Thyroid gland (tissue), 4 donors: ENCODE measurements around the gene TMEM209. TPM values are rescaled to one million over a fixed set of nuclear protein-coding genes. Genes with fewer than 3 reads are reported as not detected.

Source experiments
- DNase-seq, 2 donors: peaks; one replicate each; pipeline ENCODE4 v3.0.0-alpha.2; 2019
- H3K27ac ChIP-seq, 3 donors: fragments of 200-600 bp; sonication (generic); 1 replicate in 2 of 3; 2 replicates in 1 of 3; pipeline ENCODE4 v1.5.1; 2016 to 2019; ENCODE audit warnings: mild to moderate bottlenecking in 1 of 3, moderate library complexity in 1 of 3
- H3K27me3 ChIP-seq: fragments of 200-600 bp; sonication (generic); one replicate; pipeline ENCODE4 v1.5.1; 2019
- H3K36me3 ChIP-seq, 2 donors: fragments of 200-600 bp; sonication (generic); one replicate each; pipeline ENCODE4 v1.5.1; 2016 to 2019
- H3K4me1 ChIP-seq, 2 donors: fragments of 200-600 bp; sonication (generic); one replicate each; pipeline ENCODE4 v1.5.1; 2017 to 2019
- H3K4me3 ChIP-seq, 3 donors: fragments of 200-600 bp; sonication (generic); replicated peaks in 1 of 3; 1 replicate in 2 of 3; 2 replicates in 1 of 3; pipeline ENCODE4 v1.5.1; 2016; ENCODE audit warnings: mild to moderate bottlenecking in 1 of 3
- H3K9me3 ChIP-seq: fragments of 200-600 bp; sonication (generic); one replicate; pipeline ENCODE4 v1.5.1; 2017
- CTCF ChIP-seq, 6 experiments: fragments of 200-600 bp in 3 of 6; fragments of 450-650 bp in 3 of 6; sonication (generic) in 3 of 6; IDR thresholded peaks; one replicate each; pipeline ENCODE4 v1.5.1; 2016 to 2019; ENCODE audit warnings: antibody characterized with exemption in 6 of 6, mild to moderate bottlenecking in 2 of 6, inconsistent platforms in 1 of 6, moderate library complexity in 1 of 6
- POLR2A ChIP-seq, 2 donors: fragments of 450-650 bp; IDR thresholded peaks; one replicate each; pipeline ENCODE4 v1.6.1; 2017; ENCODE audit warnings: antibody characterized with exemption in 2 of 2, mild to moderate bottlenecking in 2 of 2, moderate library complexity in 1 of 2
- WGBS, 2 donors: methylation state at CpG; one replicate each; pipeline ENCODE4 v1.1.5; 2017; 5-methylcytosine and 5-hydroxymethylcytosine counted together
- intact Hi-C: fragments of 100-400 bp; cut with DNase I; formaldehyde crosslinking; loops from one replicate; pipeline ENCODE4 v1.15.1; 2023
- total RNA-seq, 4 donors: library from RNA; depleted of rRNA; stranded (reverse); fragments of >200 nt; gene quantifications; one replicate each; pipeline ENCODE4 v1.2.3, GENCODE V29; 2016

Gene TMEM209
- total RNA-seq, 4 donors from 2014 or later = 19.5 to 28.0 (median 24.5) TPM

GRCh38 chr7:130154501-130155317 is 50.5 kb downstream of the TMEM209 start:
- peaks cover 7 to 21% of the 10 kb centered on the region in 2 donors for H3K4me1 ChIP-seq
- peak in 1 of 2 donors; percentile 77 for DNase-seq
- no peaks in the 10 kb centered on the region for H3K9me3 ChIP-seq
- TF ChIP-seq CTCF (IDR thresholded peaks at IDR 0.05) = peak in 1 of 6 experiments; percentile 2
- no peak for TF ChIP-seq POLR2A (IDR thresholded peaks at IDR 0.05)
- no peak overlapping the region for H3K4me3 ChIP-seq
- H3K27me3 ChIP-seq = no peaks in the 10 kb centered on the region
- H3K36me3 ChIP-seq = no peaks in the 10 kb centered on the region
- intact Hi-C loops = no loop called here
- H3K27ac ChIP-seq = peak overlapping the region in 2 of 3 donors; percentile 47 to 67
- 64 to 83% methylated on average over 21 to 27 of the region's 31 CpGs for WGBS, 2 donors

DNA sequence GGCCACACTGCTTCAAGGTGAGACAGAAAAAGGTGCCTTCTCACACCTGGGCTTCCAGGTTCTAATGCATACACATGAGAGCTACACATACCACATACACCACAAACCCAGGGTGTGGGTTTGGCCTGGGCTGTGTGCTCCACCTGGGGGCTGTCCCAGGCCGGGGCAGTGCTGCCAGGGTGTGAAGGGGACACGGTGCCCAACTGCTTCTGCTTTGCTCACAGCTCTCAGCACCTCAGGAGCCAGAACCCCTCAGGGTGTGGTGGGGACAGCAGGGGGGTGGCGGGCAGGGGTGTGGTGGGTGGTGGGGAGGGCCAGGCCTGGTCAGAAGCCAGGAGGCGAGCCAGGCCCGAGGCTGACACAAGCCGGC is 51.1 kb downstream of the TMEM209 start:
- intact Hi-C loops = no loop called here
- TF ChIP-seq CTCF (IDR thresholded peaks at IDR 0.05) (peak in 2 of 6 experiments; percentile 5 to 10), POLR2A (IDR thresholded peaks at IDR 0.05) (no peak)
- peak in 1 of 2 donors; percentile 82 for DNase-seq
- H3K4me3 ChIP-seq = no peak overlapping the region
- H3K27ac ChIP-seq = peak overlapping the region; percentile 3 to 67 (median 47)
- no peaks in the 10 kb centered on the region for H3K36me3 ChIP-seq
- no CpG with 5 or more reads among the region's 6 CpGs for WGBS, 2 donors
- H3K9me3 ChIP-seq = no peaks in the 10 kb centered on the region
- peaks cover 13 to 27% of the 10 kb centered on the region in 2 donors for H3K4me1 ChIP-seq
- no peaks in the 10 kb centered on the region for H3K27me3 ChIP-seq

DNA sequence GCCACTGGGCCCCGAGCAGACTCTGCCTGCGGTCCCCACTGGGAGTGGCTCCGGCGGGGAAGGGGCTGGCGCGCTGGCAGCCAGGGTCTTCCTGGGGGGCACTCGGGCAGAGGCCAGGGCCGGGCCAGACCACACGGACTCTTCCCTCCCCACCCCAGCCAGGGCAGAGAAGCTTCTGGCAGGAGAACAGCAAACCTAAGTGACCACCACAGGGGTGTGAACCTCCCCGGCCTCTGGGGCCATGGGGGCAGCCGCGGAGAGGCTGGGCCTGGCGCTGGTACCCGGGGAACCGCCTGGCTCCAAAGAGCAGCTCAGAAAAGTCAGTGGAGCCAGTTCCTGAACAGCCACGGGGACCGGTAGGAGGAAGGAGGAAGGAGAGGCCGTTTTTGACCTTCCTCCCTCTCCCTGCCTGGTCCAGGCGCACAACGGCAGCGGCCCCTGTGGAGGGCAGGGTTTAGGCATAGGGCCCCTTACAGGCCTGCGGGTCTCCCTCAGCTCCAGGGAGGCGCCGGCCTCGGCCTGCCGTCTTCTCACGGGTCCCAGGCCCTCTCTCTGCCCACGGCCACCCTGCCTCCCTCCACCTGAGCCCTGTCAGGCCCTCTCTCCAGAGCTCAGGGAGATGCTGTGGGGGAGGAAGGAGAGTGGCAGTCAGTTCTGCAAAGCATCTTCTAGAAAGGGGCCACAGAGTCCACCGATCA is 51.8 kb downstream of the TMEM209 start:
- WGBS, 2 donors = 79 to 84% methylated on average over 9 to 10 of the region's 29 CpGs
- no peaks in the 10 kb centered on the region for H3K27me3 ChIP-seq
- DNase-seq = no peak
- no peak overlapping the region for H3K4me3 ChIP-seq
- no peaks in the 10 kb centered on the region for H3K9me3 ChIP-seq
- no peaks in the 10 kb centered on the region for H3K36me3 ChIP-seq
- intact Hi-C loops = no loop called here
- no peak for TF ChIP-seq POLR2A (IDR thresholded peaks at IDR 0.05)
- no peak for TF ChIP-seq CTCF (IDR thresholded peaks at IDR 0.05)
- peak overlapping the region; percentile 3 to 67 (median 47) for H3K27ac ChIP-seq
- peaks cover 18 to 35% of the 10 kb centered on the region in 2 donors for H3K4me1 ChIP-seq

DNA sequence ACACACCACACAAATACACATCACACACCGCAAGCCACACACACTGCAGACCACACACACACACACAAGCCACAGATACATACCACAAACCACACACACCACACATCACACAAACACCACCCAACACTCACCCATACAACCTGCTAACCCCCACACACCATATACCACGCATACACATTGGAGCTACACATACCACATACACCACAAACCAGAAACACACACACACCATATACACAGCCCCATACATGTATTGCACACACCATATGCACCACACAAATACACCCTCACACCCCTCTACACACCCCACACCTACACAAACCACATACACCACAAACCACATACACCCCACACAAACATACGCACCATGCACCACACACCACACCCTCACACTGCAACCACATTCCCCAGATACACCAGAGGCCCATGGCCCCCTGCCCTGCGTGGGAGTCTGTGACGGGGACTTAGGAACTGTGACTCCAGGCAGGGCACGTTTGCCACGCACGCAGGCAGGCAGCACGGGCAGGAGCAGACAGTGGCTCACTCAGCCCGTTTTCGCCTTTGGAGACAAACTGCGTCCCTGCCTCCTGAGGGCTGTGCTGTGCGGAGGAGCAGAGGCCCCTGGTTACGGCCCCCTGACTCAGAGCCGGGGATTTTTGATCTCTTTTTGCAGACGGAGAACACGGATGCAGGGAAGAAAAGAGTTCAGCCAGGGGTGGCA is 52.6 kb downstream of the TMEM209 start:
- H3K9me3 ChIP-seq = no peaks in the 10 kb centered on the region
- WGBS, 2 donors = 79 to 86% methylated on average over 15 to 17 of the region's 17 CpGs
- H3K4me1 ChIP-seq = peaks cover 18 to 35% of the 10 kb centered on the region in 2 donors
- no peaks in the 10 kb centered on the region for H3K27me3 ChIP-seq
- no peaks in the 10 kb centered on the region for H3K36me3 ChIP-seq
- H3K27ac ChIP-seq = no peak overlapping the region
- no peak for DNase-seq
- intact Hi-C loops = no loop called here
- no peak overlapping the region for H3K4me3 ChIP-seq
- TF ChIP-seq POLR2A (IDR thresholded peaks at IDR 0.05) (no peak), CTCF (IDR thresholded peaks at IDR 0.05) (no peak)
